Measurements from ENCODE around the gene IL1A.

DNA sequence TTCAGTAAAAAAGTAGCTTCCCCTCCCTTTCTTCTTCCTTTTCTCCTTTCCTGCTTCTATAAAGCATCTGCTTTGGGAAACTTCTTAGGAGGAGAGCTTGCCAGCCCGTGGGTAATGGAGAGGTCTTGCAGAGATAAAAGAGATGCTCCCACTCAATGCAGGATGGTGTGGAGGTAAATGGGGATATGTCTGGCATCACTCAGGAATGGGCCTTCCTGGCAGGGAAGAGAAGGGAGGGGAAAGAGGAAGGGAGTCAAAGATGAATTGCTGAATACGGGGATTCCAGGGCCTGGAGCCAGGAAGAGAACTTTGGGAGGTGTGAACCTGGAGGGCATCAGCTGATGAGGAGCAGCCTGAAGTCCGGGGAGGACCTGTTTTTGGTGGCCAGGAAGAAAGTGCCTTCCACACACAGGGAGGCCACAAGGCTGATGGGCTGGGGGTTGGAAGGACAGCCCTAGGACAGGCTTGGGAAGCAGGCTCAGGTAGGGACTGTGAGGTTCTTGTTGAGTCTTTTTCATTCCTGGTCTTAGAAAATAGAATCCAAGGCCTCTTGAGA lies 27.1 kb upstream of the IL1A start:
- TF ChIP-seq CTCF (IDR thresholded peaks at IDR 0.05) (no peak), POLR2AphosphoS5 (IDR thresholded peaks at IDR 0.05) (no peak)
